Caco-2 (cell line): ENCODE measurements around the gene SCAF8. TPM values are rescaled to one million over a fixed set of nuclear protein-coding genes. Genes with fewer than 3 reads are reported as not detected.
A peak's percentile ranks its signal among the peaks of the same experiment; 100 is the strongest.

Experiments used
- BruUV-seq: library from RNA; stranded (reverse); fragments of 400-500 nt; replicated peaks from 2 replicates; lab custom pipeline; 2021; lab: Mats Ljungman, UMichigan
- CTCF ChIA-PET: fragments of 300-600 bp; sonication (Branson Sonifier 250); formaldehyde crosslinking; loops from one replicate; lab custom pipeline; 2022; ENCODE audit warnings: antibody characterized with exemption; lab: Charles Lee
- POLR2A ChIA-PET: fragments of 300-600 bp; sonication (Branson Sonifier 250); formaldehyde crosslinking; loops from one replicate; lab custom pipeline; 2022; ENCODE audit warnings: antibody characterized with exemption; lab: Charles Lee
- DNase-seq, 2 experiments: peaks; one replicate each; pipeline versions ENCODE4 v3.0.0 to v3.0.0-alpha.2; 2020 to 2022
- H3K27me3 ChIP-seq: replicated peaks from 2 replicates; pipeline ENCODE4 v1.6.0; 2011; ENCODE audit warnings: low read length; ENCODE audit not compliant: control insufficient read depth, insufficient read depth
- H3K36me3 ChIP-seq: 2 replicates; pipeline ENCODE4 v1.5.1; 2011; ENCODE audit warnings: low read length; ENCODE audit not compliant: control insufficient read depth, insufficient read depth
- H3K4me1 ChIP-seq: fragments of 250-450 bp; sonication (Bioruptor Pico); 2 replicates; pipeline ENCODE4 v1.5.1; 2020; ENCODE audit warnings: mild to moderate bottlenecking
- H3K4me3 ChIP-seq: 2 replicates; pipeline ENCODE4 v1.5.1; 2011; ENCODE audit warnings: low read depth, mild to moderate bottlenecking, control low read depth, low read length
- H3K9me3 ChIP-seq: fragments of 250-450 bp; sonication (Bioruptor Pico); 2 replicates; pipeline ENCODE4 v1.5.1; 2020; ENCODE audit warnings: mild to moderate bottlenecking, moderate library complexity
- H3K27ac Mint-ChIP-seq: one replicate; pipeline ENCODE4 v1.8.0; 2022; ENCODE audit warnings: mixed read lengths; ENCODE audit not compliant: unreplicated experiment
- H3K27me3 Mint-ChIP-seq: one replicate; pipeline ENCODE4 v1.8.0; 2022; ENCODE audit warnings: mixed read lengths; ENCODE audit not compliant: insufficient read depth, unreplicated experiment
- H3K36me3 Mint-ChIP-seq: one replicate; pipeline ENCODE4 v1.8.0; 2022; ENCODE audit warnings: mild to moderate bottlenecking, mixed read lengths; ENCODE audit not compliant: insufficient read depth, unreplicated experiment
- H3K4me1 Mint-ChIP-seq: one replicate; pipeline ENCODE4 v1.8.0; 2022; ENCODE audit warnings: low read depth, mixed read lengths; ENCODE audit not compliant: unreplicated experiment
- H3K4me3 Mint-ChIP-seq: one replicate; pipeline ENCODE4 v1.8.0; 2022; ENCODE audit warnings: mild to moderate bottlenecking, moderate library complexity, mixed read lengths; ENCODE audit not compliant: unreplicated experiment
- H3K9me3 Mint-ChIP-seq: one replicate; pipeline ENCODE4 v1.8.0; 2022; ENCODE audit warnings: mixed read lengths; ENCODE audit not compliant: unreplicated experiment
- CTCF ChIP-seq, 2 experiments: fragments of 200-600 bp in 1 of 2; IDR thresholded peaks; 1 replicate in 1 of 2; 2 replicates in 1 of 2; pipeline versions ENCODE4 v1.5.1 to v1.8.0; 2011 to 2022; ENCODE audit warnings: antibody characterized with exemption in 1 of 2, control low read depth in 1 of 2, inconsistent platforms in 1 of 2, low read depth in 1 of 2, low read length in 1 of 2, mild to moderate bottlenecking in 1 of 2, moderate library complexity in 1 of 2; ENCODE audit not compliant: insufficient read depth in 1 of 2, severe bottlenecking in 1 of 2, unreplicated experiment in 1 of 2
- intact Hi-C: fragments of 100-400 bp; cut with micrococcal nuclease; formaldehyde crosslinking; loops from one replicate; pipeline ENCODE4 v1.10.0; 2022; ENCODE audit not compliant: unreplicated experiment
- total RNA-seq: library from RNA; stranded (reverse); gene quantifications from 2 replicates; pipeline ENCODE4 v1.2.3, GENCODE V29; 2022

SCAF8 gene
- total RNA-seq, 1 experiment from 2014 or later, result 45.2 TPM

DNA sequence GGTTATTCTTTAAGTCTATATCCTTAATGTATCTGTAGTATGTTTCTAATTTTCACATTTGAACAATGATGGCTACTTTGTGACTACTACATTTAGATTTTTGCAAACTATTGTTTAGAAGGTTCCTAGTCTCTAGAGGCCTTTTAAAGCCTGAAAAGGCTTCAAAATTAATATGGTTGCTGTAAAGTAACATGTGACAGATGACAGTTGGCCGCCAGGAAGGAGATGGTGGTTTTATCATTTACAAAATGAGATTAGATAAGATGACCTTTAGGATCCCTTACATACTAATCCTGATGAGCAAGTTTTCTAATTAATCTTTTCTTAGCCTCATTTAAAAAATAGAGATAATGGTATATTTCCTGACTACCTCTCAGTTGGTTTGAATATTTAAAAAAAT is 18.8 kb downstream of the SCAF8 start:
- Histone ChIP-seq H3K4me3 (no peak overlapping the region), H3K9me3 (no peaks in the 10 kb centered on the region), H3K36me3 (no peaks in the 10 kb centered on the region), H3K4me1 (peaks cover 10% of the 10 kb centered on the region; the same call in 1 of the 2 replicates), H3K27me3 (no peaks in the 10 kb centered on the region)
- no peak overlapping the region for H3K27ac Mint-ChIP-seq
- no TSS peak for BruUV-seq
- ChIA-PET POLR2A (no interaction called here), CTCF (no interaction called here)
- TF ChIP-seq CTCF (IDR thresholded peaks at IDR 0.05; ENCODE audit: insufficient read depth in 1 of 2, low read depth in 1 of 2, low read length in 1 of 2, severe bottlenecking in 1 of 2, unreplicated experiment in 1 of 2), result no peak
- no peaks in the 10 kb centered on the region for H3K9me3 Mint-ChIP-seq
- intact Hi-C loops, result no loop called here
- H3K4me1 Mint-ChIP-seq, result peaks cover 18% of the 10 kb centered on the region
- H3K27me3 Mint-ChIP-seq, result no peaks in the 10 kb centered on the region
- DNase-seq, result no peak
- peaks cover 16% of the 10 kb centered on the region for H3K36me3 Mint-ChIP-seq
- no peak overlapping the region for H3K4me3 Mint-ChIP-seq

DNA sequence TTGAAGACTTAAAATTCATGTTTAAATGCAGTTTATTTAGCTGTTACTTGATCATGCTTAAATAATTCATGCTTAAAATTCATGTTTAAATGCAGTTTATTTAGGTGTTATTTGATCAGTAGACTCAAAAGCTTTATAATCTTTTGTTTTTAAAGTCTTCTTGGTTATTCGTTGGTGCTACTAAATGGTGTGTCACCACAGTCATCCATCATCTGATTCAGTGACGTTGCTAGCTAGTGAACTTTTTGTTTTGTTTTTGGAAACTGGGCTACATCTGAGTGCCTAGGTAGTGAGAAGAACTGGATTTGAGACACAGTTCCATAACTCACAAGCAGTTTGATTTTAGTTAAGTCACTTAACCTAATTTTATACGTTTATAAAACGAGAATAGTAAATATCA is 20.9 kb downstream of the SCAF8 start:
- ChIA-PET POLR2A (no interaction called here), CTCF (no interaction called here)
- no peak for TF ChIP-seq CTCF (IDR thresholded peaks at IDR 0.05; ENCODE audit: insufficient read depth in 1 of 2, low read depth in 1 of 2, low read length in 1 of 2, severe bottlenecking in 1 of 2, unreplicated experiment in 1 of 2)
- no peaks in the 10 kb centered on the region for H3K36me3 ChIP-seq
- H3K27ac Mint-ChIP-seq, result peak overlapping the region; percentile 22
- peaks cover 18% of the 10 kb centered on the region for H3K4me1 Mint-ChIP-seq
- no peaks in the 10 kb centered on the region for H3K9me3 Mint-ChIP-seq
- H3K27me3 ChIP-seq, result no peaks in the 10 kb centered on the region
- H3K4me3 Mint-ChIP-seq, result no peak overlapping the region
- peaks cover 16% of the 10 kb centered on the region for H3K36me3 Mint-ChIP-seq
- H3K4me1 ChIP-seq, result peaks cover 10% of the 10 kb centered on the region; the same call in 1 of the 2 replicates
- H3K9me3 ChIP-seq, result no peaks in the 10 kb centered on the region
- intact Hi-C loops, result no loop called here
- no peak for DNase-seq
- no TSS peak for BruUV-seq
- no peak overlapping the region for H3K4me3 ChIP-seq
- H3K27me3 Mint-ChIP-seq, result no peaks in the 10 kb centered on the region

DNA sequence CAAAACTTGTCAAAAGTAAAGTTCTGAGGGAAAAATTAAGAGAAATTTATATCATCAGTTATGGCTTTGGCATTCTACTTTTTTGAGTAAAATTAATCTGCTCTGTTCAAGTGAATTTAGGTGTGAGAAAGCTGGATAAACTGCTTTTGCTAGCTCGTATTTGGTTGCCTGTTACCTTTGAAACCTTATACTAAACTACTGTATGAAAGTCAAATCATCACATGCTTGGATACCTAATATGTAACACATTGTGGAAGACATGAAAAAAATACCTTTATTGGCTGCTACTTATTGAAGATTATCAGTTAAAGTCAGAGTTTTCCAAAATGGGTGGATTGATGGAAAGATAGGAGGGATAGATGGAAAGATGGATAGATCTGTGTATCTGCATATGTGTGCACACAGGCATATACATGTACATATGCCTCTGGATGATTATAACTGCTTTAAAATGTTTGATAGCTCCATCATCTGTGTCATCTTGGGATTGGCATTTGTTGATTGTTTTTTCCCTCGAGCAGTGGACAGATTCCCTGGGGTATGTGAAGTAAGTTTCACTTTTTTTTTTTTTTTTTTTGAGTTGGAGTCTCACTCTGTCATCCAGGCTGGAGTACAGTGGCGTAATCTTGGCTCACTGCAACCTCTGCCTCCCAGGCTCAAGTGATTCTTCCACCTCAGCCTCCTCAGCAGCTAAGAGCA is 24.3 kb downstream of the SCAF8 start:
- H3K27me3 Mint-ChIP-seq, result no peaks in the 10 kb centered on the region
- no peaks in the 10 kb centered on the region for H3K36me3 ChIP-seq
- peaks cover 6% of the 10 kb centered on the region for H3K4me1 Mint-ChIP-seq
- H3K4me3 ChIP-seq, result no peak overlapping the region
- no peaks in the 10 kb centered on the region for H3K27me3 ChIP-seq
- H3K36me3 Mint-ChIP-seq, result peaks cover 5% of the 10 kb centered on the region
- ChIA-PET POLR2A (no interaction called here), CTCF (no interaction called here)
- no peaks in the 10 kb centered on the region for H3K9me3 ChIP-seq
- BruUV-seq, result no TSS peak
- H3K9me3 Mint-ChIP-seq, result no peaks in the 10 kb centered on the region
- H3K27ac Mint-ChIP-seq, result no peak overlapping the region
- no peaks in the 10 kb centered on the region; the same call in 1 of the 2 replicates for H3K4me1 ChIP-seq
- H3K4me3 Mint-ChIP-seq, result no peak overlapping the region
- TF ChIP-seq CTCF (IDR thresholded peaks at IDR 0.05; ENCODE audit: insufficient read depth in 1 of 2, low read depth in 1 of 2, low read length in 1 of 2, severe bottlenecking in 1 of 2, unreplicated experiment in 1 of 2), result no peak
- intact Hi-C loops, result no loop called here
- no peak for DNase-seq
